D721Med (cell line): ENCODE measurements around the gene TOR1B.
"Not testable (repeated sequence)": the region's sequence is repeated elsewhere in the genome, so short reads cannot be mapped to it uniquely, and the experiment has no call there.

Experiments used
- DNase-seq: peaks from one replicate; pipeline ENCODE4 v3.0.0; 2011; ENCODE audit warnings: low spot score; ENCODE audit not compliant: insufficient read length
- FAIRE-seq: peaks from 2 replicates; lab custom pipeline; 2011; peaks lifted over from hg19 to GRCh38; lab: Jason Lieb, UNC
- TF ChIP-seq, protein P1 (sequence below): IDR thresholded peaks from 2 replicates; pipeline ENCODE4 v1.5.1; 2012; ENCODE audit warnings: mild to moderate bottlenecking, control low read depth; ENCODE audit not compliant: insufficient read depth; ENCODE audit errors: missing control alignments

The TOR1B gene

DNA sequence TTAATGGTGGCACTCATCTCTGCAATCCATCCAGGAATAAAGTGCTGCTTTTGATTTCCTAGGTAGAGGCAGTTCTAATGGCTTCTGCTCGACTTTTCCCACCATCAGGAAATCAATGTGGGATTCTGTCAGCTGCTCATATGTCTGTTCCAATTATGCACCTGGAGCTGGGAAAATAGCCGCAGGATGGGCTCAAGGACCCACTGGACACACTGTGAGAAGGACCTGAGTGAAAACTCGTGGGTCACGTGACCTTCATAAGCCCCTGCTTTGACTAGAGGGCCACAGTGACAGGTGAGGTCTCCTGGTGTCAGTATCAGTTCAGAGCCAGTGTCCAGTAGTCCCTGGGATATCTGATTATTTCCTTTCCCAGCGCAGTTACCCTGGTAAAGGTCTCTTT lies 32.2 kb upstream of the TOR1B start:
- TF ChIP-seq, protein P1, sequence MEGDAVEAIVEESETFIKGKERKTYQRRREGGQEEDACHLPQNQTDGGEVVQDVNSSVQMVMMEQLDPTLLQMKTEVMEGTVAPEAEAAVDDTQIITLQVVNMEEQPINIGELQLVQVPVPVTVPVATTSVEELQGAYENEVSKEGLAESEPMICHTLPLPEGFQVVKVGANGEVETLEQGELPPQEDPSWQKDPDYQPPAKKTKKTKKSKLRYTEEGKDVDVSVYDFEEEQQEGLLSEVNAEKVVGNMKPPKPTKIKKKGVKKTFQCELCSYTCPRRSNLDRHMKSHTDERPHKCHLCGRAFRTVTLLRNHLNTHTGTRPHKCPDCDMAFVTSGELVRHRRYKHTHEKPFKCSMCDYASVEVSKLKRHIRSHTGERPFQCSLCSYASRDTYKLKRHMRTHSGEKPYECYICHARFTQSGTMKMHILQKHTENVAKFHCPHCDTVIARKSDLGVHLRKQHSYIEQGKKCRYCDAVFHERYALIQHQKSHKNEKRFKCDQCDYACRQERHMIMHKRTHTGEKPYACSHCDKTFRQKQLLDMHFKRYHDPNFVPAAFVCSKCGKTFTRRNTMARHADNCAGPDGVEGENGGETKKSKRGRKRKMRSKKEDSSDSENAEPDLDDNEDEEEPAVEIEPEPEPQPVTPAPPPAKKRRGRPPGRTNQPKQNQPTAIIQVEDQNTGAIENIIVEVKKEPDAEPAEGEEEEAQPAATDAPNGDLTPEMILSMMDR = no peak
- no peak for DNase-seq
- no peak for FAIRE-seq

GRCh38 chr9:129773262-129774048 lies 29.5 kb upstream of the TOR1B start:
- DNase-seq (no peak), FAIRE-seq (no peak)
- TF ChIP-seq, protein P1 = no peak

- FAIRE-seq (no peak), DNase-seq (no peak)
- TF ChIP-seq, protein P1 = no peak
Observed at GRCh38 chr9:129774791-129775447, 28.1 kb upstream of the TOR1B start.

DNA sequence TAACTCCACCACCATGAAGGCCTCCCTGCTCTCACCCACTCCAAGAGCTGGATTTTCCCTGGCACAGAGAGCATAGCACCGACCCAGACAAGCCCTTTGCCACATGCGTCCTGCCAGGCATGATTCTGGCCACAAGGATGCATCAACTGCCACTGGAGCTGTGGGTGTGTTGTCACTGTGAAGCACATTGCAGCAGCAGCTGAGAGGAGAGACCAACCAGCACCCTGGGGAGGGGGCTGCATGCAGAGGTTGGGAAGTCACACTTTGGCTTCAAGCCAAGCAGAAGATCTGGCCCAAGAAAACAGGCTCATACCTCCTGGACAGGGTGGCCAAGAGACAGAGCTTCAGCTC lies 27.6 kb upstream of the TOR1B start:
- TF ChIP-seq, protein P1 = no peak
- DNase-seq = no peak
- no peak for FAIRE-seq

DNA sequence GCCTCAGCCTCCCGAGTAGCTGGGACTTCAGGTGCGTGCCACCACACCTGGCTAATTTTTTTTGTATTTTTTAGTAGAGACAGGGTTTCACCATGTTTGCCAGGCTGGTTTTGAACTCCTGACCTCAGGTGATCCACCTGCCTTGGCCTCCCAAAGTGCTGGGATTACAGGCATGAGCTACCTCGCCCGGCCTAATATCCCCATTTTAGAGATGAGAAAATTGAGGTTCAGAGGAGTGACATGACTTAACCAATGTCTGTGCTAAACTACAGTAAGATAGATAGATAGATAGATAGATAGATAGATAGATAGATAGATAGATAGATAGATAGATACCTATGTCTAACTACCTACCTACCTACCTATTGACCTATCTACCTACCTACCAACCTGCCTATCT lies 26.9 kb upstream of the TOR1B start:
- not testable (repeated sequence) for DNase-seq, FAIRE-seq

- FAIRE-seq = no peak
- TF ChIP-seq, protein P1 = no peak
- DNase-seq = no peak
Observed at GRCh38 chr9:129776566-129776937, 26.4 kb upstream of the TOR1B start.

- TF ChIP-seq, protein P1 = no peak
- FAIRE-seq (no peak), DNase-seq (no peak)
Observed at GRCh38 chr9:129776938-129777768, 25.8 kb upstream of the TOR1B start.
